Body of pancreas (tissue), 4 donors: ENCODE data around the gene ZFAND3. TPM values are rescaled to one million over a fixed set of nuclear protein-coding genes. Genes with fewer than 3 reads are reported as not detected.

ENCODE experiments used
- ATAC-seq: fragments of 150-250 bp; one replicate; pipeline ENCODE4 v1.9.1; 2016
- DNase-seq, 4 donors: peaks; one replicate each; pipeline ENCODE4 v3.0.0-alpha.2; 2019
- H3K27ac ChIP-seq, 4 donors: fragments of 200-600 bp; sonication (generic); 1 replicate in 3 of 4; 2 replicates in 1 of 4; pipeline versions ENCODE4 v1.5.1 to v1.6.1; 2016 to 2019; ENCODE audit warnings: mild to moderate bottlenecking in 1 of 4, mixed read lengths in 1 of 4, moderate library complexity in 1 of 4
- H3K27me3 ChIP-seq, 2 donors: fragments of 200-600 bp; sonication (generic); one replicate each; pipeline ENCODE4 v1.6.0; 2016; ENCODE audit warnings: mild to moderate bottlenecking in 1 of 2
- H3K36me3 ChIP-seq, 2 donors: fragments of 200-600 bp; sonication (generic); replicated peaks in 1 of 2; 2 replicates each; pipeline ENCODE4 v1.5.1; 2016; ENCODE audit warnings: low read depth in 2 of 2; ENCODE audit not compliant: insufficient read depth in 1 of 2
- H3K4me1 ChIP-seq: fragments of 200-600 bp; sonication (generic); one replicate; pipeline ENCODE4 v1.6.0; 2016
- H3K4me3 ChIP-seq, 2 donors: fragments of 200-600 bp; sonication (generic); 1 replicate in 1 of 2; 2 replicates in 1 of 2; pipeline ENCODE4 v1.5.1; 2016 to 2019
- H3K9me3 ChIP-seq, 3 donors: fragments of 200-600 bp; sonication (generic); 1 replicate in 2 of 3; 2 replicates in 1 of 3; pipeline ENCODE4 v1.5.1; 2016
- POLR2A ChIP-seq, 3 donors: fragments of 450-650 bp; IDR thresholded peaks; one replicate each; pipeline ENCODE4 v1.6.1; 2016; ENCODE audit warnings: antibody characterized with exemption in 3 of 3, mild to moderate bottlenecking in 2 of 3
- WGBS, 2 donors: methylation state at CpG; one replicate each; pipeline ENCODE4 v1.1.5; 2017; 5-methylcytosine and 5-hydroxymethylcytosine counted together
- intact Hi-C: fragments of 100-400 bp; cut with DNase I; formaldehyde crosslinking; loops from one replicate; pipeline ENCODE4 v1.15.1; 2023
- total RNA-seq, 2 donors: library from RNA; depleted of rRNA; stranded (reverse); fragments of >200 nt; gene quantifications; one replicate each; pipeline ENCODE4 v1.1.0, GENCODE V29; 2016
- TF ChIP-seq, protein P1 (sequence below), 7 experiments: fragments of 450-650 bp in 4 of 7; fragments of 200-600 bp in 3 of 7; sonication (generic) in 3 of 7; IDR thresholded peaks; one replicate each; pipeline ENCODE4 v1.5.1; 2016 to 2019; ENCODE audit warnings: antibody characterized with exemption in 7 of 7

ZFAND3 gene
- total RNA-seq, 2 donors from 2014 or later, result 20.8 to 27.0 TPM

DNA sequence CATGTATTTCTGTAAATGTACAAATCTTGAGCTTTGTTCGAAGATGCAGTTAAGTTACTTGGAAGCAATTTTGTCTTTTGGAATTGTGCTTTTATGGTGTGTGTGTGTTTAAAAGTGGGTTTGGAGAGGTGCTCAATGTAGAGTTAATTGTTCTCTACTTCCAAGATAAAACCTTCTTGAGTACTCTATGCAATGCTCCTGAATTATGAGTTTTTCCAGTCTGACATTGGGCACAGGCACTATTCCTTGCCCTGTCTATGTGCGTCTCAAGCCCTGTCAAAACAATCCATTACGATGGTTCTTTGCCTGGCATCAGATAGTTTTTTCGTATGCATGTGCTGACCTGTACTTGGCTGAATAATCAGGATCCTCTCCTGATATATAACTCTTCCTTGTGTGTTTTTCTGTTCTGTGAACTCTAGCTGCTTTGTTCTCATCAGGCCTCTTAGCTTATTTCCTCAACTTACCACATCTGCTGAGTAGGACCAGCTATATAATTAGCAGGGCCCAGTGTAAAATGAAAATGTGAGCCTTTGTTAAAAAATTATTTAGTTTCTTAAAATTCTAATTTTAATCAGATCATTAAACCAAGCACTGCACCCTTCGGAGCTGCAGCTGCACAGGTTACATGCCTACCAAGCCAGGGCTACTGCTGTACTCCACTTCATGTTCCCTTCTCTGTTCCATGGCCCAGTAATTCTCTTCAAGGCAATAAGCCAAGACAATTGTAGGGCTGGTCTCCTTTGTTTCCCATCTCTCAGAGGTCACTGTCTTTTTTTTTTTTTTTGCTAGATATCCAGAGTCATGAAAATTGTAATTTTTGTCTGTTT lies 160.1 kb downstream of the ZFAND3 start:
- Histone ChIP-seq H3K27me3 (no peaks in the 10 kb centered on the region), H3K4me3 (no peak overlapping the region), H3K4me1 (peaks cover 16% of the 10 kb centered on the region), H3K27ac (no peak overlapping the region), H3K36me3 (no peaks in the 10 kb centered on the region), H3K9me3 (peaks cover 0 to 4% (median 0%) of the 10 kb centered on the region in 3 donors)
- ATAC-seq, result no peak
- no peak for DNase-seq
- no peak for TF ChIP-seq POLR2A (IDR thresholded peaks at IDR 0.05)
- TF ChIP-seq, protein P1, sequence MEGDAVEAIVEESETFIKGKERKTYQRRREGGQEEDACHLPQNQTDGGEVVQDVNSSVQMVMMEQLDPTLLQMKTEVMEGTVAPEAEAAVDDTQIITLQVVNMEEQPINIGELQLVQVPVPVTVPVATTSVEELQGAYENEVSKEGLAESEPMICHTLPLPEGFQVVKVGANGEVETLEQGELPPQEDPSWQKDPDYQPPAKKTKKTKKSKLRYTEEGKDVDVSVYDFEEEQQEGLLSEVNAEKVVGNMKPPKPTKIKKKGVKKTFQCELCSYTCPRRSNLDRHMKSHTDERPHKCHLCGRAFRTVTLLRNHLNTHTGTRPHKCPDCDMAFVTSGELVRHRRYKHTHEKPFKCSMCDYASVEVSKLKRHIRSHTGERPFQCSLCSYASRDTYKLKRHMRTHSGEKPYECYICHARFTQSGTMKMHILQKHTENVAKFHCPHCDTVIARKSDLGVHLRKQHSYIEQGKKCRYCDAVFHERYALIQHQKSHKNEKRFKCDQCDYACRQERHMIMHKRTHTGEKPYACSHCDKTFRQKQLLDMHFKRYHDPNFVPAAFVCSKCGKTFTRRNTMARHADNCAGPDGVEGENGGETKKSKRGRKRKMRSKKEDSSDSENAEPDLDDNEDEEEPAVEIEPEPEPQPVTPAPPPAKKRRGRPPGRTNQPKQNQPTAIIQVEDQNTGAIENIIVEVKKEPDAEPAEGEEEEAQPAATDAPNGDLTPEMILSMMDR (IDR thresholded peaks at IDR 0.05), result no peak
- intact Hi-C loops, result no loop called here
- WGBS, 2 donors, result 66 to 71% methylated on average over 5 of the region's 5 CpGs

DNA sequence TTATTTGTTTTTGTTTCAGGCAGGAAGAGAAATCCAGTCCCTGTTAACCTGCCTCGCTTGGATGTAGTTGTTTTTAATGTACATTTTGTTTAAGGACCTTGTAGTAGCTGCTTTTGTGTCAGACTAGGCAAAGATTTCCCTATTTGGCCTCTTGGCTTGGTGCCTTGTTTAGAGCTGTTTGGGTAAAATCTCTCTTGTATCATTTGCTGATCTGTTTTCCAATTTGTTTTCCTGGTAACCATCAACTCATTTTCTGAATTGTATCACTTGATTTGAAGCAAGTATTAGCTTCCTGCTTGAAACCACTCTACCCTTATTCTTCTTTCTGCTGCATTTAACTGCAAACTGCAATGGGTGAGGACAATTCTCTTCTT lies 160.7 kb downstream of the ZFAND3 start:
- no peak overlapping the region for H3K27ac ChIP-seq
- H3K27me3 ChIP-seq, result no peaks in the 10 kb centered on the region
- peaks cover 16% of the 10 kb centered on the region for H3K4me1 ChIP-seq
- no peak overlapping the region for H3K4me3 ChIP-seq
- TF ChIP-seq POLR2A (IDR thresholded peaks at IDR 0.05), result no peak
- TF ChIP-seq, protein P1 (IDR thresholded peaks at IDR 0.05), result no peak
- WGBS, 2 donors, result 83 to 86% methylated on average over 1 of the region's 1 CpG
- no peak for ATAC-seq
- DNase-seq, result no peak
- intact Hi-C loops, result no loop called here
- no peaks in the 10 kb centered on the region for H3K9me3 ChIP-seq
- H3K36me3 ChIP-seq, result no peaks in the 10 kb centered on the region

DNA sequence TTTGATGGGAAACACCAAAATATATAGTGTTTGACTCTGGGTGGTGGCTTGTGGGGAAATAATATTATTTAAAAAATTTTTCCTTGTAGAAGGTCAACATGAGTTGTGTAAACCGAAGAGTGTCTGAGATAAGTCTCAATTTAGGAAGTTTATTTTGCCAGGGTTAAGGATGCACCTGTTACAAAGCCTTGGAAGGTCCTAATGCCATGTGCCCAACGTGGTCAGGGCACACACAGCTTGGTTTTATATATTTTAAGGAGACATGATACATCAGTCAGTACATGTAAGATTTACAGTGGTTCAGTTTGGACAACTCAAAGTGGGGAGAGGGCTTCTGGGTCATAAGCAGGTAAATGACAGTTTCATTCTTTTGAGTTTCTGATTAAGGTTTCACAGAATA lies 162.1 kb downstream of the ZFAND3 start:
- no peak for TF ChIP-seq POLR2A (IDR thresholded peaks at IDR 0.05)
- TF ChIP-seq, protein P1 (IDR thresholded peaks at IDR 0.05), result no peak
- no peak overlapping the region for H3K27ac ChIP-seq
- DNase-seq (no peak), ATAC-seq (no peak)
- 64 to 68% methylated on average over 2 of the region's 2 CpGs for WGBS, 2 donors
- peaks cover 29% of the 10 kb centered on the region for H3K4me1 ChIP-seq
- intact Hi-C loops, result no loop called here
- no peak overlapping the region for H3K4me3 ChIP-seq
- H3K27me3 ChIP-seq, result no peaks in the 10 kb centered on the region
- no peaks in the 10 kb centered on the region for H3K9me3 ChIP-seq
- no peaks in the 10 kb centered on the region for H3K36me3 ChIP-seq

DNA sequence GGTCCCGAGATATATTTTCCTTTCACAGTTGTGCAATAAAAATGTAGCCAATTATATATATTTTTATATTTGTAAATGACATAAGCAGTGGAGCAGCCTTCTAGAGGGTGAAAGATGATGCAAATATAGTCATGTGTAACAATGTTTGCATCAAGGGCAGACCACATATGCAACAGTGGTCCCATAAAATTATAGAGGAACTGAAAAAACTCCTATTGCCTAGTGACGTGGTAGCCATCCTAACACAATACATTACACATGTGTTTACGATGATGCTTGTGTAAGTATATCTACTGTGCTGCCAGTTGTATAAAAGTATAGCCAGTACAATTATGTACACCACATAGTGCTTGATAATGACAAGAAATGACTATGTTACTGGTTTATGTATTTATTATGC lies 162.8 kb downstream of the ZFAND3 start:
- 86 to 93% methylated on average over 3 of the region's 3 CpGs for WGBS, 2 donors
- DNase-seq, result no peak
- no peaks in the 10 kb centered on the region for H3K9me3 ChIP-seq
- H3K27ac ChIP-seq, result no peak overlapping the region
- H3K27me3 ChIP-seq, result no peaks in the 10 kb centered on the region
- intact Hi-C loops, result no loop called here
- H3K4me3 ChIP-seq, result no peak overlapping the region
- TF ChIP-seq, protein P1 (IDR thresholded peaks at IDR 0.05), result no peak
- TF ChIP-seq POLR2A (IDR thresholded peaks at IDR 0.05), result no peak
- no peaks in the 10 kb centered on the region for H3K36me3 ChIP-seq
- H3K4me1 ChIP-seq, result peaks cover 32% of the 10 kb centered on the region
- ATAC-seq, result no peak
